PC-9 (cell line): ENCODE data around the gene BMP8B.

Experiments used
- CTCF ChIP-seq: fragments of 200-600 bp; sonication (generic); conservative IDR thresholded peaks from 2 replicates; pipeline ENCODE4 v1.6.1; 2017; ENCODE audit warnings: mixed run types, antibody characterized with exemption, mild to moderate bottlenecking, moderate library complexity
- EZH2 ChIP-seq: fragments of 200-600 bp; sonication (generic); IDR thresholded peaks from 2 replicates; pipeline ENCODE4 v1.8.0; 2017; ENCODE audit warnings: antibody characterized with exemption, low read depth

DNA sequence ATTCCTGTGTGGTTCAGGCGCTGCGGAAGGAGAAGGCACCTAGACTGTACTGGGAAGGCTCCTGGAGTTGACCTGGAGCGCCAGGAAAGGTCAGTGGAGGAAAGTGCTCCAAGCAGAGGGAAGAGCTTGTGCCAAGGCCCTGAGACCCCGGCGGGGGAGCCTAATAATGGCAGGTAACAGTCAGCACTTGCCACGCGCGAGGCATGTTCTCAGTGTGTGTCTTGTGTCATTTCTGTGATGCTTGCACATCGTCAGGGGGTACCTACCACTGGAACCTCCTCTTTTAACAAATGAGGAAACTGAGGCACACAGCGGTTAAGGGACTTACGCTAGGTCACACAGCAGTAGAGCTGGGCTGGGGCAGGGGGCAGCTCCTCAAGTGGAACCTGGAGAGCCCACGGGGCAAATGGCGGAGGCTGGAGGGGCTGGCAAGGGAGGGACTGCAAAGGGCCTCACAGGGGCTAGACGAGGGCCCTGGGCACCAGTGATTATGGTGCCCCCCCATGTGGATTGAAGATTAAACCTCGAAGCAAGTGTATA, 976 bp upstream of the BMP8B start:
- TF ChIP-seq CTCF, result no peak
- TF ChIP-seq EZH2, result no peak
